Measurements from ENCODE around the gene ACAA1. TPM values are rescaled to one million over a fixed set of nuclear protein-coding genes. Genes with fewer than 3 reads are reported as not detected.

The ACAA1 gene
- total and polyA plus RNA-seq, 9 of the 15 experiments (the other 6 are each of a cell fraction or from before 2014, with no cell fraction given) = 4.0 to 88.9 (median 57.2) TPM

GRCh38 chr3:38138349-38139190, 1.6 kb upstream of the ACAA1 start, which contains the start of gene MYD88 (continued):
- TF ChIP-seq ZBTB11 (CRISPR knock-in tag; IDR thresholded peaks at IDR 0.05) (no peak), MTF1 (CRISPR knock-in tag; IDR thresholded peaks at IDR 0.05; ENCODE audit: borderline replicate concordance) (no peak), SRSF1 (IDR thresholded peaks at IDR 0.05; ENCODE audit: low read depth, low read length) (0 out of 2 replicates have a peak, but pooled peaks have one; percentile 38), HLTF (IDR thresholded peaks at IDR 0.05) (no peak), HMG20A (CRISPR knock-in tag; conservative IDR thresholded peaks at IDR 0.05) (no peak), ZEB2 (IDR thresholded peaks at IDR 0.05) (0 out of 2 replicates have a peak, but pooled peaks have one; percentile 14), FIP1L1 (IDR thresholded peaks at IDR 0.05; ENCODE audit: low read depth, low read length, poor library complexity, severe bottlenecking) (peak; percentile 87), ZFX (CRISPR knock-in tag; IDR thresholded peaks at IDR 0.05) (peak; percentile 95), MECOM (CRISPR knock-in tag; IDR thresholded peaks at IDR 0.05) (no peak)
- TF ChIP-seq, protein P1, sequence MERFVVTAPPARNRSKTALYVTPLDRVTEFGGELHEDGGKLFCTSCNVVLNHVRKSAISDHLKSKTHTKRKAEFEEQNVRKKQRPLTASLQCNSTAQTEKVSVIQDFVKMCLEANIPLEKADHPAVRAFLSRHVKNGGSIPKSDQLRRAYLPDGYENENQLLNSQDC (CRISPR knock-in tag; IDR thresholded peaks at IDR 0.05) = 0 out of 2 replicates have a peak, but pooled peaks have one; percentile 2
- TF ChIP-seq, protein P2, sequence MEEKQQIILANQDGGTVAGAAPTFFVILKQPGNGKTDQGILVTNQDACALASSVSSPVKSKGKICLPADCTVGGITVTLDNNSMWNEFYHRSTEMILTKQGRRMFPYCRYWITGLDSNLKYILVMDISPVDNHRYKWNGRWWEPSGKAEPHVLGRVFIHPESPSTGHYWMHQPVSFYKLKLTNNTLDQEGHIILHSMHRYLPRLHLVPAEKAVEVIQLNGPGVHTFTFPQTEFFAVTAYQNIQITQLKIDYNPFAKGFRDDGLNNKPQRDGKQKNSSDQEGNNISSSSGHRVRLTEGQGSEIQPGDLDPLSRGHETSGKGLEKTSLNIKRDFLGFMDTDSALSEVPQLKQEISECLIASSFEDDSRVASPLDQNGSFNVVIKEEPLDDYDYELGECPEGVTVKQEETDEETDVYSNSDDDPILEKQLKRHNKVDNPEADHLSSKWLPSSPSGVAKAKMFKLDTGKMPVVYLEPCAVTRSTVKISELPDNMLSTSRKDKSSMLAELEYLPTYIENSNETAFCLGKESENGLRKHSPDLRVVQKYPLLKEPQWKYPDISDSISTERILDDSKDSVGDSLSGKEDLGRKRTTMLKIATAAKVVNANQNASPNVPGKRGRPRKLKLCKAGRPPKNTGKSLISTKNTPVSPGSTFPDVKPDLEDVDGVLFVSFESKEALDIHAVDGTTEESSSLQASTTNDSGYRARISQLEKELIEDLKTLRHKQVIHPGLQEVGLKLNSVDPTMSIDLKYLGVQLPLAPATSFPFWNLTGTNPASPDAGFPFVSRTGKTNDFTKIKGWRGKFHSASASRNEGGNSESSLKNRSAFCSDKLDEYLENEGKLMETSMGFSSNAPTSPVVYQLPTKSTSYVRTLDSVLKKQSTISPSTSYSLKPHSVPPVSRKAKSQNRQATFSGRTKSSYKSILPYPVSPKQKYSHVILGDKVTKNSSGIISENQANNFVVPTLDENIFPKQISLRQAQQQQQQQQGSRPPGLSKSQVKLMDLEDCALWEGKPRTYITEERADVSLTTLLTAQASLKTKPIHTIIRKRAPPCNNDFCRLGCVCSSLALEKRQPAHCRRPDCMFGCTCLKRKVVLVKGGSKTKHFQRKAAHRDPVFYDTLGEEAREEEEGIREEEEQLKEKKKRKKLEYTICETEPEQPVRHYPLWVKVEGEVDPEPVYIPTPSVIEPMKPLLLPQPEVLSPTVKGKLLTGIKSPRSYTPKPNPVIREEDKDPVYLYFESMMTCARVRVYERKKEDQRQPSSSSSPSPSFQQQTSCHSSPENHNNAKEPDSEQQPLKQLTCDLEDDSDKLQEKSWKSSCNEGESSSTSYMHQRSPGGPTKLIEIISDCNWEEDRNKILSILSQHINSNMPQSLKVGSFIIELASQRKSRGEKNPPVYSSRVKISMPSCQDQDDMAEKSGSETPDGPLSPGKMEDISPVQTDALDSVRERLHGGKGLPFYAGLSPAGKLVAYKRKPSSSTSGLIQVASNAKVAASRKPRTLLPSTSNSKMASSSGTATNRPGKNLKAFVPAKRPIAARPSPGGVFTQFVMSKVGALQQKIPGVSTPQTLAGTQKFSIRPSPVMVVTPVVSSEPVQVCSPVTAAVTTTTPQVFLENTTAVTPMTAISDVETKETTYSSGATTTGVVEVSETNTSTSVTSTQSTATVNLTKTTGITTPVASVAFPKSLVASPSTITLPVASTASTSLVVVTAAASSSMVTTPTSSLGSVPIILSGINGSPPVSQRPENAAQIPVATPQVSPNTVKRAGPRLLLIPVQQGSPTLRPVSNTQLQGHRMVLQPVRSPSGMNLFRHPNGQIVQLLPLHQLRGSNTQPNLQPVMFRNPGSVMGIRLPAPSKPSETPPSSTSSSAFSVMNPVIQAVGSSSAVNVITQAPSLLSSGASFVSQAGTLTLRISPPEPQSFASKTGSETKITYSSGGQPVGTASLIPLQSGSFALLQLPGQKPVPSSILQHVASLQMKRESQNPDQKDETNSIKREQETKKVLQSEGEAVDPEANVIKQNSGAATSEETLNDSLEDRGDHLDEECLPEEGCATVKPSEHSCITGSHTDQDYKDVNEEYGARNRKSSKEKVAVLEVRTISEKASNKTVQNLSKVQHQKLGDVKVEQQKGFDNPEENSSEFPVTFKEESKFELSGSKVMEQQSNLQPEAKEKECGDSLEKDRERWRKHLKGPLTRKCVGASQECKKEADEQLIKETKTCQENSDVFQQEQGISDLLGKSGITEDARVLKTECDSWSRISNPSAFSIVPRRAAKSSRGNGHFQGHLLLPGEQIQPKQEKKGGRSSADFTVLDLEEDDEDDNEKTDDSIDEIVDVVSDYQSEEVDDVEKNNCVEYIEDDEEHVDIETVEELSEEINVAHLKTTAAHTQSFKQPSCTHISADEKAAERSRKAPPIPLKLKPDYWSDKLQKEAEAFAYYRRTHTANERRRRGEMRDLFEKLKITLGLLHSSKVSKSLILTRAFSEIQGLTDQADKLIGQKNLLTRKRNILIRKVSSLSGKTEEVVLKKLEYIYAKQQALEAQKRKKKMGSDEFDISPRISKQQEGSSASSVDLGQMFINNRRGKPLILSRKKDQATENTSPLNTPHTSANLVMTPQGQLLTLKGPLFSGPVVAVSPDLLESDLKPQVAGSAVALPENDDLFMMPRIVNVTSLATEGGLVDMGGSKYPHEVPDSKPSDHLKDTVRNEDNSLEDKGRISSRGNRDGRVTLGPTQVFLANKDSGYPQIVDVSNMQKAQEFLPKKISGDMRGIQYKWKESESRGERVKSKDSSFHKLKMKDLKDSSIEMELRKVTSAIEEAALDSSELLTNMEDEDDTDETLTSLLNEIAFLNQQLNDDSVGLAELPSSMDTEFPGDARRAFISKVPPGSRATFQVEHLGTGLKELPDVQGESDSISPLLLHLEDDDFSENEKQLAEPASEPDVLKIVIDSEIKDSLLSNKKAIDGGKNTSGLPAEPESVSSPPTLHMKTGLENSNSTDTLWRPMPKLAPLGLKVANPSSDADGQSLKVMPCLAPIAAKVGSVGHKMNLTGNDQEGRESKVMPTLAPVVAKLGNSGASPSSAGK (IDR thresholded peaks at IDR 0.05) = no peak

All from K562 (cell line).